B cell (primary cell): ENCODE data around the gene GPC5.

Source experiments
- EZH2 ChIP-seq: IDR thresholded peaks from 2 replicates; pipeline ENCODE4 v1.6.1; 2012; ENCODE audit warnings: borderline replicate concordance, low read depth, mild to moderate bottlenecking, moderate library complexity, low read length; ENCODE audit not compliant: insufficient read depth, poor library complexity, severe bottlenecking
- TF ChIP-seq, protein P1 (sequence below): fragments of 200-600 bp; IDR thresholded peaks from one replicate; pipeline ENCODE4 v1.8.0; 2022; ENCODE audit warnings: antibody characterized with exemption, mild to moderate bottlenecking

DNA sequence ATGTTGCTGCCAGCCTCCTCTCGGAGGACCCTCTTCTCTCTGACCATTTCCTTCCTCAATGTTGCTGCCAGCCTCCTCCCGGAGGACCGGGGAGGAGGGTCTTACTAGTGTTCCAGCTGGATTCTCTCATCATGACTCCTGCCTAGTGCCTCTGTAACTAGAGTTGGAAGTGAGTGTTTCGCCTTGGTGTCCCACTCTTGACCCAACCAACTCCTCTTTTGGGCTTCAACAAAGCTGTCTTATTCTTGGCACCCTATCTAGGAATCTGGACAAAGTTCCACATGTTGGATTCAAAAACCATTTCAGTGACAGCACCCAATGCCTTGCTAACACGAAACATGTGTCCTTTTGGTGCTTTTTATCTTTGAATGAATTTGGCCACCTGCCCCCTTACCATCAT is 165.4 kb downstream of the GPC5 start:
- TF ChIP-seq, protein P1, sequence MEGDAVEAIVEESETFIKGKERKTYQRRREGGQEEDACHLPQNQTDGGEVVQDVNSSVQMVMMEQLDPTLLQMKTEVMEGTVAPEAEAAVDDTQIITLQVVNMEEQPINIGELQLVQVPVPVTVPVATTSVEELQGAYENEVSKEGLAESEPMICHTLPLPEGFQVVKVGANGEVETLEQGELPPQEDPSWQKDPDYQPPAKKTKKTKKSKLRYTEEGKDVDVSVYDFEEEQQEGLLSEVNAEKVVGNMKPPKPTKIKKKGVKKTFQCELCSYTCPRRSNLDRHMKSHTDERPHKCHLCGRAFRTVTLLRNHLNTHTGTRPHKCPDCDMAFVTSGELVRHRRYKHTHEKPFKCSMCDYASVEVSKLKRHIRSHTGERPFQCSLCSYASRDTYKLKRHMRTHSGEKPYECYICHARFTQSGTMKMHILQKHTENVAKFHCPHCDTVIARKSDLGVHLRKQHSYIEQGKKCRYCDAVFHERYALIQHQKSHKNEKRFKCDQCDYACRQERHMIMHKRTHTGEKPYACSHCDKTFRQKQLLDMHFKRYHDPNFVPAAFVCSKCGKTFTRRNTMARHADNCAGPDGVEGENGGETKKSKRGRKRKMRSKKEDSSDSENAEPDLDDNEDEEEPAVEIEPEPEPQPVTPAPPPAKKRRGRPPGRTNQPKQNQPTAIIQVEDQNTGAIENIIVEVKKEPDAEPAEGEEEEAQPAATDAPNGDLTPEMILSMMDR = no peak
- TF ChIP-seq EZH2 = no peak
